OCI-M2 (cell line): Measurements from ENCODE around the gene COPRS.
A peak's percentile ranks its signal among the peaks of the same experiment; 100 is the strongest.
"Not testable (repeated sequence)": the region's sequence is repeated elsewhere in the genome, so short reads cannot be mapped to it uniquely, and the experiment has no call there.

ENCODE experiments used
- DNase-seq: peaks from one replicate; lab custom pipeline; 2025; ENCODE audit not compliant: unreplicated experiment; lab: John Stamatoyannopoulos, UW

Gene COPRS

DNA sequence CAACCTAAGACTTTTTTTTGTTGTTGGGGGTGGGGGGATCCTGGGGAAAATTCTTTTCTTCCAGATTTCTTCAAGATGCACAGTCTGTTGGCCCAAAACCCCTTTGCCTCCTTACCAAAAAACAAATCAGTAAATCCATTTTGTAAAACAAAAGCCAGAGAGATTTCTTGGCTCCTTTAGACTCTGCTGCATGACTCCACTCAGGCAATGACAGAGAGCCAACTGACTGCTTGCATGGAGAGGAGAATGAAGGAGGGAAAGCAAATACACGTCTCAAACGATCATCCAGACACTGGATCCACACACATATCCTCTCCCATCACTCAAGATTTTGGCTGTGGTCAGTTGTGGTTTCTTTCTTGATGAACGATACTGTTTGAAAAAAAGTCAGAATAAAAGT is 13.8 kb downstream of the COPRS start:
- no peak for DNase-seq

DNA sequence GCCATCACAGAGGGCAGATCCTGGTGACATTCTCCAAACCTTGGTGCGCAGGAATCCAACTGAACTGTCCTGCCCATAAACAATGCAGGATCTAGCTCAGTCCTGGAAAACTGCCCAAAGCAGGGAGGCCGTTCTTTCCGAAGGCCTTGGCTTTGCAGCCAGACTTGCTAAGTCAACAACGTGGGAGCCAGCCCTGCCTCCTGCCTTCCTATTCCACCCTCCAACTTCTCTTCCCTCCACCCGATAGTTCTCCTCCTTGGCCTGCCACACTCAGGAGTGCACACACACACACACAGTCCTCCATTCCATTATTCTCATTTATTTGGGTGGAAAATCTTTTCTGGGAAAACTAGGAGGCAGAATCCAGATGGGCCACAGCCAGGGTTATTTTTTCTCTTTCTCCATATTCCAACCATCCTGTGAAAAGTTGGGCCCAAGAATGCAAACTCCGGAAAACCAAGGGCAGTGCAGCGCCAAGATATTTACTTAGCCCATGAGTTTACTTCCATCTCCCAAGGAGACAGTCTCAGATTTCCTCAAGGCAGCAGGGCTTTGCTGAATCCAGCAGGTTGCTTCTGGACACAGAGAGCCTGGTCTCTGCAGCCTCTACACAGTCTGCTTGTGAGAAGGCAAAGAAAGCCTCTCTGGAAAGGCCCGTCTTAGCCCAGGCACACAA is 15.8 kb downstream of the COPRS start:
- DNase-seq, result no peak

DNA sequence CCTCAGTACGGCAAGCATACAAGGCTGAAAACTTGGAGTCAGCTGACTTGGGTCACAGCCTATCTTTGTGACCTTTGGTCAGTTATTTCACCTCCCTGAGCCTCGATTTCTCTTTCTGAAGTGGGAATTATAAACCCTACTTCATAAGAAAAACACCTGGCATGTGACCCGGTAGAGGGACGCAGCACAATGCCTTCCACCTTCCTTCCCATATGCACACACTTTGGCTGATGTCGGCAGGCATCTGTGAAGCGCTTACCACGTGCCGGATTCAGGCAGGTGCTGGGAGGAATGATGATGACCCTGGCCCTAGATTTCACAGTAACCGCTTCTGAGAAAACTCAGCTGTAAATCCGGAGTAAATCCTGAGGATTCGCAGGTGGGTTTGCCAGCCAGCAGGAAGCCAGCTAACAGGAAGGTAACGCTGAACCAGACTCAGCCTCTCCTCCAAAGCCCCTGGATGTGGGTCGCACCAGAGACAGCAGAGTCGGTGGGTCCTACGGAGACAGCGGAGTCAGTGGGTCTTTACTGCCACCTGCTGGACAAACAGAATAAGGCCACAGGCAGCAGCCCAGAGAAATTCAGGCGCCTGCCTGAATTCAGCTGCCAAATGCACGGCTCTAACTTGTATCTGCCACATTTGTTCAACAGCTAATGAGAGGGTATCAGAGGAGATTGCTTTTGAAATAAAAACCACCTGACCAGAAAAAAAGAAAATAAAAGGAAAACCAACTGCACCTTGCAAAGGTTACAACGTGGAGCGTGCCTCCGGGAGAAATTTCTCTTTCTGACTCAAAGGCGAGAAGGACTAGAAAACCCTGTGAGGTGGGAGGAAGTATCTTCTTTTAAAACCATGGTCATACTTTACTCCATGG is 16.6 kb downstream of the COPRS start:
- peak; percentile 25 for DNase-seq

DNA sequence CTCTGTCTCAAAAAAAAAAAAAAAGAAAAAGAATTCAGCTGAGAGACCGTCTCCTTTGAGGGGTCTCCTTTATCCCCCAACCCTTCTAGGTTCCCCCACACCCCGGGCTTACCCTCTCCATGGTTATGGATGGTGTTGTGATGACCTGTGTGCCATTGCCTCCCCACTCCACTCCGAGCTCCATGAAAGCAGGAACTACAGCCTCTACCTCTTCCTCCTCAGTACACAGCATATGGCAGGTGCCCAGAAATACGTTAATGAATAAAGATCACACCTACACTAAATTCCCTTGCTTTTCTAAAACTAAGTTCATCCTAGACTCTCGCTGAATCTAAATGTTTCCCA is 17.2 kb downstream of the COPRS start:
- no peak for DNase-seq

DNA sequence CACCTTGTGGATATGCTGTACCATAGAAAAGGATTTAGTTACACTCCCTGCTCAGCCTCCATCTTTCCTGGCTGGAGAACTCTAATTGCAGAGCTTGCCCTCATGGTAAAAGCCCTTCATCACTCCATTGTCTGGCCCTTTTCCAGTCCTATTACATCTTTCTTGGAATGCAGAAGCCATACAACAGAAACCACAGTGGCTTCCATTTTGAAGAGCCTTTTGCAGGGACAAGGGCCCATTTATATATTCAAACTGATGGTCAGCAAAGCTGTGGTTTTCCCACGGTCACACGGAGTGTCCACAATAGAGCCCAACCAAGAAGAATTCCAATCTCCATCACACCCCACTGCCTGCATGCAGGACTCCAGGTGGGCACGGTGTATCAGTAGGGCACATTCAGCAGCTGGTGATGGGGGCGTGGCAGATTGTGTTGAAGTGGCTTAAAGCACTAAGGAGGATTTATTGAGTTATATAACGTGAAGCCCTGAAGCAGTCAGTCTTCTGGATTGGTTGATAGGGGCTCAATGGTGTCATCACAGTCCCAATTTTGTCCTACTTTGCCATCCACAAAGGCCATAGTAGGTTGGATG is 20.3 kb downstream of the COPRS start:
- DNase-seq, result no peak

DNA sequence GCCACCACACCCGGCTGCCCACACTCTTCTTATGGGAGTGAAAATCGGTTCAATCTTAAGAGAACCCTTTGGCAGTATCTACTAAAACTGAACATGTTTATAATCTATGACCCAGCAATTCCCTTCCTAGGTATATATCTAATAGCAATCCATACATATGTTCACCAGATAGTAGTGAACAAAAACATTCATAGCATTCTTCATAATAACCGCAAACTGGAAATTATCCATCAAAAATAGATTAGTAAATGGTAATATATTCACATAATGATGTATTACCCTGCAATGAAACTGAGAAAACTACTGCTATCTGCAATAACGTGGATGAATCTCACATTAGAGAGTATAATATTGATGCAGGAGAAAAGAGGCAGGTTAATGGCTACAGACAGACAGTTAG is 23.1 kb downstream of the COPRS start:
- DNase-seq, result no peak

DNA sequence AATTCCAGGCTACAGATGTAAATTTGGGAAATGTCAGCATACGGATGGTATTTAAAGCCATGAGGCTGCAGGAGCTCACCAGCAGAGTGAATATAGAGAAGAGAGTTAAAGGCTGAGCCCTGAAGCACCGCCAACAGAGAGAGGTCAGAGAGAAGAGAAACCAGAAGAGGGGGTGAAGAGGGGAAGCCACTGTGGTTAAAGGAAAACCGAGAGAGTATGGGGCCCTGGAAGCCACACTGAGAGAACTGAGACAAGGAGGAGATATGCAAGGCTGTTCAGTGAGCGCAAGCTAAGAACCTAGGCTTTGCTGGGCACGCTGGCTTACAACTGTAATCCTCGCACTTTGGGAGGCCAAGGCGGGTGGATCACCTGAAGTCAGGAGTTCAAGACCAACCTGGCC is 24.6 kb downstream of the COPRS start:
- DNase-seq, result no peak

DNA sequence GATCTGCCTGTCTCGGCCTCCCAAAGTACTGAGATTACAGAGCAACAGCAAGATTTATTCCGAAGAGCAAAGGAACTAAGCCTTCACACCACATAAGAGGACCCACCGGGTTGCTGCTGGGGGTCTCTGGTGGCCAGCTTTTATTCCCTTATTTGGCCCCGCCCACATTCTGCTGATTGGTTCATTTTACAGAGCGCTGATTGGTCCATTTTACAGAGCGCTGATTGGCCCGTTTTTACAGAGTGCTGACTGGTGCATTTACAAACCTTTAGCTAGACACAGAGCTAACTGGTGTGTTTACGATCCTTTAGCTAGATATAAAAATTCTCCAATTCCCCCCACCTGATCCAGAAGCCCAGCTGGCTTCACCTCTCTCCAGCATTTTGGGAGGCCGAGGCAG is 26.3 kb downstream of the COPRS start:
- DNase-seq, result no peak

DNA sequence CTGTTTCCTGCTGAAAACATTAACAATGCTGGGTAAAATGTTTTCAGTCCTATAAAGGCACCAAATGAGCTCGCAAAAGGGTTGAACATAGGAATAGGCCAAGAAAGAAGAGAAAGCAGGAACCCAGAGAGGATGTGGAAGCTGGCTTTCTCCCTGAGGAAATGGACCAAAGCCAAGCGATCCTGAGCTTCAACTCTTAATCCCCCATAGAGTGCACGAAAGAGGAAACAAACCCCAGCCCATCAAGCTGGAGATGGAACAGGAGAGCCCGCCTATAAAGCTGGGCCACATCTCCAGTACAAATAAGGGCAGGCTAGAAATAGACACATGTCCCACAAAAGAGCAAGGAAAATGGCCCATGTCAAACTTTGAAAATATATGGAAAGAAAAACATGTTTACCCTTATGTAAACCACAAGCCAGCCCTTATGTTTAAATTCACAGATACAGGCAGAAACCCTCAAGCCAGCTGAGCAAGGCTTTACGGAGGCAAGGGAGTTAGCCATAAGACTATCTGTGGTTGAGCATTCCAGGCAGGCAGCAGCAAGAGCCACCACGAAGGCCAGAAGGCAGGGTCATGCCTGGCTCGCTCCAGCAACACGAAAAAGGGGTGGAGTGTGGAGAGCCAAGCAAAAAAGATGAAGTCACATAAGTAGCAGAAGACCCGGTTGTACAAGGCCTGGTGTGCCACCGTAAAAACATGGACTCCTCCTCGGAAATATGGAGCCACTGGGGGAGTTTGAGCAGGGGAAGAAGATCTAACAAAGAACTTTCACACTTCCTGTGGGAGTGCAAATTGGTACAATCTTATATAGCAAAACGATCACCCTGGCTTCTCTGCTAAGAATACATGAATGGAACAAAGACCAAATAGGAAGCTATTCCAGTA is 27.8 kb downstream of the COPRS start:
- no peak for DNase-seq

DNA sequence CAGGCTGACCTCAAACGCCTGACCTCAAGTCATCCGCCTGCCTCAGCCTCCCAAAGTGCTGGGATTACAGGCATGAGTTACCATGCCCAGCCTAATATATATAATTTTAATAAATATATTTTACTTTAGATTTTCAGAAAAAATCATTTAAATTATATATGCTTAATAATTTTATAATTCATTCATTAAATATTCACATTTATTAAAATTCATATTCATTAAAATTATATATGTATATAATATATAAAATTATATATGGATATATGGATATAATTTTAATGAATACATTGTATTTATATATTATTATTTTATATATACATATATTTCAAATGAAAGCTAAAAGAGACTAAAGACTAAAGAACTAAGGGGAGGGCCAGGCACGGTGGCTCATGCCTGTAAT is 29.4 kb downstream of the COPRS start:
- no peak for DNase-seq

DNA sequence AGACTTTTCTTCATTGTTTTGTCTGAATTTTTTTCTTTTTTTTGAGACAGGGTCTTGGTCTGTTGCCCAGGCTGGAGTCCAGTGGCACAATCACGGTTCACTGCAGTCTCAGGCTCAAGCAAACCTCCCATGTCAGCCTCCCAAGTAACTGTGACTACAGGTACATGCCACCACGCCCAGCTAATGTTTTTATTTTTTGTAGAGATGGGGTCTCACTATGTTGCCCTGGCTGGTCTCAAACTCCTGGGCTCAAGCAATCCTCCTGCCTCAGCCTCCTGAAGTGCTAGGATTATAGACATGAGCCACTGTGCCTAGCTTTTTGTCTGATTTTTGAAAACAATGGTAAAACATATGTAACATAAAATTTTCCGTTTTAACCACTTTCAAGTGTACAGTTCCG is 30.1 kb downstream of the COPRS start:
- not testable (repeated sequence) for DNase-seq

DNA sequence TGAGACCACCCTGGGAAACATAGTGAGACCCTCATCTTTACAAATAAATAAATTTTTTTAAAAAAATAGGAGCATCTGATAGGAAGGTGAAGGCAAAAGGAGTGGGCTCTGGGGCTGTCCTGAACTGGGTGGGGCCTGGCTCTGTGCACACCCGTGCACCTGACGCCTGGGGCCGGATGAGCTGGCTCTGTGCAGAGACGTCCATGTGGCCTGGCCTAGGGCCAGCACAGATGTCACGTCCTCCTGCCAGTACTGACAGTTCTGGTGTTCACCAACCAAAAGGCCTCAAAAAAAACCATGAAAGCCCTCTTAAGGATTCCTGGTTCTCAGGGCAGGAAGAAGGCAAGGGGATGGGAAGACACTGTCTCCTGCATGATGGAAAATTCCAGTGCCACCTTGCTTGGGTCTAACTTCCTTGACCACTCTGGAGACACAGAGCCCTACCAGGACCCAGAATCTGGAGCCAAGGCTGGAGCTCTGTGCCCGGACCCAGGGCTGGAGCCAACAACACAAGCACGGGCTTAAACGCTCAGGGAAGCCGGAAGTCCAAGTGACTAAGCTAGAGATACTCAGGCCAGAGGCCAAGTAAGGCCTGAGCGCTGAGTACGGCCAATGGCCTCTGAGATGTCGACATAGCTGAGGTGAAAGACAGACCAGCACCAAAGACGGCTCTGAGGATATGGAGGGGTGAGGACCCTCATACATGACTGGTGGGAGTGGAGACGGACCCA is 32.9 kb downstream of the COPRS start:
- DNase-seq, result no peak

DNA sequence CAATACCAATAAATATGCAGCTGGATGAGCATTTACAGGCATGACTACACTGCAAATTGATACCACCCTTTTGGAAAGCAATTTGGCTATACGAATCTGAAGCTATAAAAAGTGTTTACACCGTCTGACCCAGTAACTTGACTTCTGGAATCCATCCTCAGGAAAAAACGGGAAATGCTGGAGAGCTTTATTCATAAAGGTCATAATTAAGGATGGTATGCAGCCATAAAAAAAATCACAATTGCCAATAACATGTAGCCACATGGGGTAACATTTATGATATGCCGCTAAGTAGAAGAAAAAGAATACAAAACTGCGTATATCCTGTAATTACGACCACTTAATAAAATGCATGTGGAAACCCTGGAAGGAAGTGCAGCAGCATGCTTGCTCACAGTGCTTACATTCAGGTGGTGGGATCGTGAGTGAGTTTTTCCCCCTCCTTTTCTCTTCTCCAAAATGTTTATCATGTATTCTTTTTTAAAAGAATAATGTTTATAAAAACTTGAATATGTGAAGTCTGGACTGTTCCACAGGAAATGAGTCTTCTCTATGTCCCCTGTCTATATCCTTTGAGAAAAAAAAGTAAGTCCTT is 34.2 kb downstream of the COPRS start:
- no peak for DNase-seq

DNA sequence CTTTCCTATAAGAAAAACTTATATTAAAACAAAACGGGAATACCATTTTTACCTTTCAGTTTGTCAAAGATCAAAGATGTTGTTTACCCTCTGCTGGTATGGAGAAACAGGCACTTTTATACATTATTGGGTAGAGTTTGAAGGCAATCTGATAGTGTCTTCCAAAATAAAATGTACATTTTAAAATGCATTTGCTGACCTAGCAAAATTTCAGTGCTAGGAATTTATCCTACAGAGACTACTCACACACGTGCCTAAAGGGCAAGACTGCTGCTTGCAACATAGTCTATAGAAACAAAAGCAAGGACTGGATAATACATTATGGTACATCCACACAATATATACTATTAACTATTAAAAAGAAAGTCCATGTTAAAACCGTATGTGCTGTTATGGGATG is 36.0 kb downstream of the COPRS start:
- DNase-seq, result no peak

DNA sequence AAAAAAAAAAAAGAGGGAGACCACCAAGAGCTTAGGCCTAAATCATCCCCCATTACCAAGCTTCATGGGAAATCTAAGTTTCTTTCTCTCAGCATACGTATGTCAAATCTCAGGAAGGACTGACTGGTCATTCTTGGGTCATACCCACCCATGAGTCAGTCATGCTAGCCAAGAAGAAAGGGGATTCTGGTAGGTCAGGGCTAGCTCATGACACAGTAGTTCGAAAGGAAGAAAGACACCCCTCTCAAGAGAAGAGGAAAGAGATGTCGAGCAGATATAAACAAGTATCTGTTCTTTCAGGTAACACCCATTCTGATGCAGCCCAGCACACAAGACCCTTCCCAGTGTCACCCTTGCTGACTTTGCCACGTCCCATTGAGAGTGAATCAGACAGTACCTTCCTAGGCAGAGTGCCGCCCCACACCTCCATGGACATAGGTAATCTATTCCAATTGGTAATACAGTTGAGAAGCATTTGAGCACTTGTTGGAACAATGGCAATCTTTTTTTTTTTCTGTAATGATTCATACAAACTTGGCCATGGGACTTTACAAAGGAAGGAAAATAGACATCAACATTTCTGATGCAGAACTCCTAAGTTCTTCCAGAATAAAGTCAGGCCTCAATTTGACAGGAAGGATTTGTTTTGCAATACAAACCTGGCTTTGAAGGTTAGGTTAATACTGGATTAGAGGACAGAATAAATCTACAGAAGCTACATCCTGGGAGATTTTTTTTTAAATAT is 38.2 kb downstream of the COPRS start:
- no peak for DNase-seq

DNA sequence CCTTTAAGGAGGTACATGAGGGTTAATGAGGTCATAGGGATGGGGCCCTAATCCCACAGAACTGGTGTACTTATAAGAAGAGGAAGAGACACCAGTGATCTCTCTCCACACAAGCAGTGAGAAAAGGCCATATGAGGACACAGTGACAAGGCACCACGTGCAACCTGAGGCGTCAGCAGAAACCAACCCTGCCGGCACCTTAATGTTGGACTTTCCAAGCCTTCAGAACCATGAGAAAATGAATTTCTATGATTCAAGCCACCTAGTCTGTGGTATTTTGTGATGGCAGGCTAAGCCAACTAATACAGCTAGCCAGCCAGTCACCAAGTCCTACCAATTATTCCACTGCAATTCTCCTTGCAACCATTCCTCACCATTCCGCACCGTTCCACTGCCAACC is 39.5 kb downstream of the COPRS start:
- DNase-seq, result no peak

DNA sequence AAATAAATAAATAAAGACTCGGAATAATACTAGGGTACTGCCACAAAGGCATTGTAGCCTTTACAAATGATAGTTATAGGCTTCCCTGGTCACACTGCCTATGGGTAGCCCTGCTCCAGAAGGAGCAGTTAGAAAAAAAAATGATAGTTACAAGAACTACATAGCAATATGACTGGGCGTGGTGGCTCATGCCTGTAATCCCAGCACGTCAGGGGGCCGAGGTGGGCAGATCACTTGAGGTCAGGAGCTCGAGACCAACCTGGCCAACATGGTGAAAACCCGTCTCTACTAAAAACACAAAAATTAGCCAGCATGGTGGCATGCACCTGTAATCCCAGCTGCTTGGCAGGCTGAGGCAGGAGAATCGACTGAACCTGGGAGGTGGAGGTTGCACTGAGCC is 40.2 kb downstream of the COPRS start:
- DNase-seq, result not testable (repeated sequence)

DNA sequence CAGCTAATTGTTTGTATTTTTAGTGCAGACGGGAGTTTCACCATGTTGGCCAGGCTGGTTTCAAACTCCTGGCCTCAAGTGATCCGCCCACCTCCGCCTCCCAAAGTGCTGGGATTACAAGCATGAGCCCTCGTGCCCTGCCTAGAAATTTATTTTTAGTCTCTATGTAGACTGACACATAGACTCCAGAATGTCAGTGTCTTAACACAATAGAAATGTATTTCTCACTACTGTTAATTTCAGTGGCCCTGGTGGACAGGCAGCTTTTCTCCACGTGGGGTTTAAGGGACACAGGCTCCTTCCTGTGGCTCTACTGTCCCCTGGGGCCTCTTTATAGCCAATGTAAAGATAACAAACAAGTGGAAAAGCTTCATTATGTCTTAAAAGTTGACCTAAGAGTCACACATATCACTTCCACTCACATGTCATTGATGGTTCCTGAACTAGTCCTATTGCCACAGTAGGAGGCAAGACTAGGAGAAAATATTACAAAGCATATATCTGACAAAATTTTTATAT is 43.8 kb downstream of the COPRS start:
- DNase-seq, result no peak

DNA sequence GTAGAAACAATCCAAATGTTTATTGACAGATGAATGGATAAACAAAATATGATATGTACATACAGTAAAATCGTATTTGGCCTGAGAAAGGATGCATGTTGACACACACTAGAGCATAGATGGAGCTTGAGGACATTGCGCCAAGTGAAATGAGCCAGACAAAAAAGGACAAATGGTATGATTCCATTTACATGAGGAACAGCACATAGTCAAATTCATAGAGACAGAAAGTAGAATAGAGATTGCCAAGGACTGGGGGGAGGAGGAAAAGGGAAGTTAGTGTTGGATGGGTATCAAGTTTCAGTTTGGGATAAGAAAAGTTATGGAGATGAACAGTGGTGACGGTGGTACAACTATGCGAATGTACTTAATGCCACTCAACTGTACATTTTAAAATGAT is 47.9 kb downstream of the COPRS start:
- no peak for DNase-seq
